ENCODE measurements around the gene APBA2. TPM values are rescaled to one million over a fixed set of nuclear protein-coding genes. Genes with fewer than 3 reads are reported as not detected.

APBA2 gene
- total RNA-seq, 1 experiment from 2014 or later = not detected

DNA sequence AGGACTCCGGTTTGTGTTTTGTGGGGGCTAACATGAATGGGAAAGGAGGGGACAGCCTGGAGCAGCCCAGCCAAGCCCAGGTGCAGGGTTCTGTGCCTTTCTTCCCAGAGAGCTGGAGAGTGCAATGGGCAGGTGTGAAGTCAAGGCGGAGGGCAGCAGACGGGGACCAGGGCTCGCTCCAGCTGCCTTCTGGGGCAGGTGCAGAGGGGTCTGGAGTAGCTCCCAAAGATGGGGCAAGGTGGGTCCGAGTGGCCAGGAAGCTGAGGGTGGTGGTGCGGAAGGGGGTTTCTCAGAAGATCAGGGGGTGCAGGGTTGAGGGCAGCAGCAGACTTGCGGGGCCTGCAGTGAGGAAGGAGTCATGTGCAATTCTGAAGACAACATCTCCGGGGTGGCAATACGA is 225.0 kb downstream of the APBA2 start:
- Histone ChIP-seq H3K4me3 (ENCODE audit: low read depth, low read length) (no peak overlapping the region), H3K27me3 (replicated peaks; ENCODE audit: control insufficient read depth, insufficient read depth, low read length) (no peaks in the 10 kb centered on the region), H3K36me3 (ENCODE audit: control insufficient read depth, insufficient read depth, low read length) (no peaks in the 10 kb centered on the region), H3K9me3 (no peaks in the 10 kb centered on the region), H3K4me1 (no peaks in the 10 kb centered on the region)
- no peak for DNase-seq
- TF ChIP-seq, protein P1, sequence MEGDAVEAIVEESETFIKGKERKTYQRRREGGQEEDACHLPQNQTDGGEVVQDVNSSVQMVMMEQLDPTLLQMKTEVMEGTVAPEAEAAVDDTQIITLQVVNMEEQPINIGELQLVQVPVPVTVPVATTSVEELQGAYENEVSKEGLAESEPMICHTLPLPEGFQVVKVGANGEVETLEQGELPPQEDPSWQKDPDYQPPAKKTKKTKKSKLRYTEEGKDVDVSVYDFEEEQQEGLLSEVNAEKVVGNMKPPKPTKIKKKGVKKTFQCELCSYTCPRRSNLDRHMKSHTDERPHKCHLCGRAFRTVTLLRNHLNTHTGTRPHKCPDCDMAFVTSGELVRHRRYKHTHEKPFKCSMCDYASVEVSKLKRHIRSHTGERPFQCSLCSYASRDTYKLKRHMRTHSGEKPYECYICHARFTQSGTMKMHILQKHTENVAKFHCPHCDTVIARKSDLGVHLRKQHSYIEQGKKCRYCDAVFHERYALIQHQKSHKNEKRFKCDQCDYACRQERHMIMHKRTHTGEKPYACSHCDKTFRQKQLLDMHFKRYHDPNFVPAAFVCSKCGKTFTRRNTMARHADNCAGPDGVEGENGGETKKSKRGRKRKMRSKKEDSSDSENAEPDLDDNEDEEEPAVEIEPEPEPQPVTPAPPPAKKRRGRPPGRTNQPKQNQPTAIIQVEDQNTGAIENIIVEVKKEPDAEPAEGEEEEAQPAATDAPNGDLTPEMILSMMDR (IDR thresholded peaks at IDR 0.05; ENCODE audit: insufficient read depth in 1 of 2, low read depth in 1 of 2, low read length in 1 of 2, severe bottlenecking in 1 of 2, unreplicated experiment in 1 of 2) = no peak
- no TSS peak for BruUV-seq (replicated peaks)
- ChIA-PET POLR2A (no interaction called here), CTCF (no interaction called here)
- Mint-ChIP-seq H3K27ac (ENCODE audit: unreplicated experiment) (no peak overlapping the region), H3K36me3 (ENCODE audit: insufficient read depth, unreplicated experiment) (peaks cover 6% of the 10 kb centered on the region), H3K4me3 (ENCODE audit: unreplicated experiment) (no peak overlapping the region), H3K27me3 (ENCODE audit: insufficient read depth, unreplicated experiment) (peaks cover 13% of the 10 kb centered on the region), H3K9me3 (ENCODE audit: unreplicated experiment) (no peaks in the 10 kb centered on the region), H3K4me1 (ENCODE audit: low read depth, unreplicated experiment) (peaks cover 6% of the 10 kb centered on the region)
- intact Hi-C loops (cut with micrococcal nuclease; ENCODE audit: unreplicated experiment) = no loop called here

DNA sequence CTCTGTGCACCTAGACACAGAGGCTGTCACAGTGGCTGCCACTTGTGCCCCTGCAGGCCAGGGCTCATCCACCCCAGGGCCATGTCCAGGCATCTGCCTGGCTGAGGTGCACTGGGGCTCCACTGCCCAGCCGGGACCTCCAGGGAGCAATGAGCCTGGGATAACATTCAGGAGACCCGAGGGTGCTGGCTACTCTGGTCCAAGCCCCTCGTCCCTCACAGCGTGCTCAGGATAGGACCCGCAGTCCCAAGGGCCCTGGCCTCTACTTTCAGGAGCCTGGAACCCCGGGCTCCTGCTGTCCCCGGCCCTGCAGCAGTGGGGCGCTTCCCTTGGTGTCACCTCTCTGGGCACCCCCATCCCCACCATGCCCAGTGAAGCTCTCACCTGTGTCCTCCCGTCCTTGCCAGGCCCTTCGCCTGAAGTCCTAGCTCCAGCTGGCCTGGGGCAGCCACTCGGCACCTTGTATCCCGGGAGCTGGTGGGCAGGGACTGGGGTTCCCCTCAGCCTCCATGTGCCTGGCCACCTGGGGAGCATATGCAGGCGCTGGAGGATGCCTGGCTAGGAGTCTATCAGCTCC is 226.0 kb downstream of the APBA2 start:
- H3K4me3 Mint-ChIP-seq (ENCODE audit: unreplicated experiment) = no peak overlapping the region
- no peaks in the 10 kb centered on the region for H3K9me3 Mint-ChIP-seq (ENCODE audit: unreplicated experiment)
- ChIA-PET CTCF (no interaction called here), POLR2A (no interaction called here)
- H3K4me1 Mint-ChIP-seq (ENCODE audit: low read depth, unreplicated experiment) = peaks cover 6% of the 10 kb centered on the region
- peaks cover 13% of the 10 kb centered on the region for H3K27me3 Mint-ChIP-seq (ENCODE audit: insufficient read depth, unreplicated experiment)
- no peak overlapping the region for H3K4me3 ChIP-seq (ENCODE audit: low read depth, low read length)
- H3K27ac Mint-ChIP-seq (ENCODE audit: unreplicated experiment) = no peak overlapping the region
- no peaks in the 10 kb centered on the region for H3K36me3 ChIP-seq (ENCODE audit: control insufficient read depth, insufficient read depth, low read length)
- intact Hi-C loops (cut with micrococcal nuclease; ENCODE audit: unreplicated experiment) = no loop called here
- BruUV-seq (replicated peaks) = no TSS peak
- no peak for DNase-seq
- H3K36me3 Mint-ChIP-seq (ENCODE audit: insufficient read depth, unreplicated experiment) = peaks cover 6% of the 10 kb centered on the region
- H3K4me1 ChIP-seq = no peaks in the 10 kb centered on the region
- TF ChIP-seq, protein P1 (IDR thresholded peaks at IDR 0.05; ENCODE audit: insufficient read depth in 1 of 2, low read depth in 1 of 2, low read length in 1 of 2, severe bottlenecking in 1 of 2, unreplicated experiment in 1 of 2) = no peak
- H3K9me3 ChIP-seq = no peaks in the 10 kb centered on the region
- H3K27me3 ChIP-seq (replicated peaks; ENCODE audit: control insufficient read depth, insufficient read depth, low read length) = no peaks in the 10 kb centered on the region

- POLR2A ChIA-PET = no interaction called here
- Histone ChIP-seq H3K36me3 (ENCODE audit: control insufficient read depth, insufficient read depth, low read length) (no peaks in the 10 kb centered on the region), H3K27me3 (replicated peaks; ENCODE audit: control insufficient read depth, insufficient read depth, low read length) (no peaks in the 10 kb centered on the region), H3K4me3 (ENCODE audit: low read depth, low read length) (no peak overlapping the region), H3K9me3 (no peaks in the 10 kb centered on the region), H3K4me1 (no peaks in the 10 kb centered on the region)
- Mint-ChIP-seq H3K36me3 (ENCODE audit: insufficient read depth, unreplicated experiment) (peaks cover 6% of the 10 kb centered on the region), H3K4me3 (ENCODE audit: unreplicated experiment) (no peak overlapping the region), H3K27ac (ENCODE audit: unreplicated experiment) (no peak overlapping the region), H3K4me1 (ENCODE audit: low read depth, unreplicated experiment) (peaks cover 6% of the 10 kb centered on the region), H3K27me3 (ENCODE audit: insufficient read depth, unreplicated experiment) (peaks cover 13% of the 10 kb centered on the region), H3K9me3 (ENCODE audit: unreplicated experiment) (no peaks in the 10 kb centered on the region)
- BruUV-seq (replicated peaks) = no TSS peak
- TF ChIP-seq, protein P1 (IDR thresholded peaks at IDR 0.05; ENCODE audit: insufficient read depth in 1 of 2, low read depth in 1 of 2, low read length in 1 of 2, severe bottlenecking in 1 of 2, unreplicated experiment in 1 of 2) = no peak
- intact Hi-C loops (cut with micrococcal nuclease; ENCODE audit: unreplicated experiment) = no loop called here
- no peak for DNase-seq
- CTCF ChIA-PET = no interaction called here
Observed at GRCh38 chr15:29113336-29114220, 227.8 kb downstream of the APBA2 start.
